Measurements from ENCODE around the gene FAM131C. TPM values are rescaled to one million over a fixed set of nuclear protein-coding genes. Genes with fewer than 3 reads are reported as not detected.
A peak's percentile ranks its signal among the peaks of the same experiment; 100 is the strongest.

FAM131C gene
- total and polyA plus RNA-seq, 2 experiments from 2014 or later: 0.71 to 1.3 TPM

DNA sequence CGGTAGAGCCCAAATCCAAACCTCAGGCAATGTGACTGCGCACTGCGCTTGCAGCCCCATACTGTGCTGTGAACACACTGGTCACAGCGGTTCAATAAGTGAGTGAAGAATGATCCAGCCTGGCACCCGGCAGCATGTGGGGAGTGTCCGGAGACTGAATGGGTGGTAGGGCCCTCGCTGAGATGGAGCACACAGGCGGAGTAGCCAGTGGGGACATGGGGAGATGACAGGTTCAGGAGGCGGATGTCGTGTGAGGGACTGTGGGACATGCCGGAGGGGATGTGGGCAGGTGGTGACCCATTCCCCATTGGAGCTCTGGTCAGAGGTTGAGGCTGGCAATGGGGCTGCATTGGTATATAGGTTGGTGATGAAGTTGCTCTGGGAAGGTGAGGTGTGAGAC lies 63.8 kb downstream of the FAM131C start (continued):
- TF ChIP-seq, protein P1, sequence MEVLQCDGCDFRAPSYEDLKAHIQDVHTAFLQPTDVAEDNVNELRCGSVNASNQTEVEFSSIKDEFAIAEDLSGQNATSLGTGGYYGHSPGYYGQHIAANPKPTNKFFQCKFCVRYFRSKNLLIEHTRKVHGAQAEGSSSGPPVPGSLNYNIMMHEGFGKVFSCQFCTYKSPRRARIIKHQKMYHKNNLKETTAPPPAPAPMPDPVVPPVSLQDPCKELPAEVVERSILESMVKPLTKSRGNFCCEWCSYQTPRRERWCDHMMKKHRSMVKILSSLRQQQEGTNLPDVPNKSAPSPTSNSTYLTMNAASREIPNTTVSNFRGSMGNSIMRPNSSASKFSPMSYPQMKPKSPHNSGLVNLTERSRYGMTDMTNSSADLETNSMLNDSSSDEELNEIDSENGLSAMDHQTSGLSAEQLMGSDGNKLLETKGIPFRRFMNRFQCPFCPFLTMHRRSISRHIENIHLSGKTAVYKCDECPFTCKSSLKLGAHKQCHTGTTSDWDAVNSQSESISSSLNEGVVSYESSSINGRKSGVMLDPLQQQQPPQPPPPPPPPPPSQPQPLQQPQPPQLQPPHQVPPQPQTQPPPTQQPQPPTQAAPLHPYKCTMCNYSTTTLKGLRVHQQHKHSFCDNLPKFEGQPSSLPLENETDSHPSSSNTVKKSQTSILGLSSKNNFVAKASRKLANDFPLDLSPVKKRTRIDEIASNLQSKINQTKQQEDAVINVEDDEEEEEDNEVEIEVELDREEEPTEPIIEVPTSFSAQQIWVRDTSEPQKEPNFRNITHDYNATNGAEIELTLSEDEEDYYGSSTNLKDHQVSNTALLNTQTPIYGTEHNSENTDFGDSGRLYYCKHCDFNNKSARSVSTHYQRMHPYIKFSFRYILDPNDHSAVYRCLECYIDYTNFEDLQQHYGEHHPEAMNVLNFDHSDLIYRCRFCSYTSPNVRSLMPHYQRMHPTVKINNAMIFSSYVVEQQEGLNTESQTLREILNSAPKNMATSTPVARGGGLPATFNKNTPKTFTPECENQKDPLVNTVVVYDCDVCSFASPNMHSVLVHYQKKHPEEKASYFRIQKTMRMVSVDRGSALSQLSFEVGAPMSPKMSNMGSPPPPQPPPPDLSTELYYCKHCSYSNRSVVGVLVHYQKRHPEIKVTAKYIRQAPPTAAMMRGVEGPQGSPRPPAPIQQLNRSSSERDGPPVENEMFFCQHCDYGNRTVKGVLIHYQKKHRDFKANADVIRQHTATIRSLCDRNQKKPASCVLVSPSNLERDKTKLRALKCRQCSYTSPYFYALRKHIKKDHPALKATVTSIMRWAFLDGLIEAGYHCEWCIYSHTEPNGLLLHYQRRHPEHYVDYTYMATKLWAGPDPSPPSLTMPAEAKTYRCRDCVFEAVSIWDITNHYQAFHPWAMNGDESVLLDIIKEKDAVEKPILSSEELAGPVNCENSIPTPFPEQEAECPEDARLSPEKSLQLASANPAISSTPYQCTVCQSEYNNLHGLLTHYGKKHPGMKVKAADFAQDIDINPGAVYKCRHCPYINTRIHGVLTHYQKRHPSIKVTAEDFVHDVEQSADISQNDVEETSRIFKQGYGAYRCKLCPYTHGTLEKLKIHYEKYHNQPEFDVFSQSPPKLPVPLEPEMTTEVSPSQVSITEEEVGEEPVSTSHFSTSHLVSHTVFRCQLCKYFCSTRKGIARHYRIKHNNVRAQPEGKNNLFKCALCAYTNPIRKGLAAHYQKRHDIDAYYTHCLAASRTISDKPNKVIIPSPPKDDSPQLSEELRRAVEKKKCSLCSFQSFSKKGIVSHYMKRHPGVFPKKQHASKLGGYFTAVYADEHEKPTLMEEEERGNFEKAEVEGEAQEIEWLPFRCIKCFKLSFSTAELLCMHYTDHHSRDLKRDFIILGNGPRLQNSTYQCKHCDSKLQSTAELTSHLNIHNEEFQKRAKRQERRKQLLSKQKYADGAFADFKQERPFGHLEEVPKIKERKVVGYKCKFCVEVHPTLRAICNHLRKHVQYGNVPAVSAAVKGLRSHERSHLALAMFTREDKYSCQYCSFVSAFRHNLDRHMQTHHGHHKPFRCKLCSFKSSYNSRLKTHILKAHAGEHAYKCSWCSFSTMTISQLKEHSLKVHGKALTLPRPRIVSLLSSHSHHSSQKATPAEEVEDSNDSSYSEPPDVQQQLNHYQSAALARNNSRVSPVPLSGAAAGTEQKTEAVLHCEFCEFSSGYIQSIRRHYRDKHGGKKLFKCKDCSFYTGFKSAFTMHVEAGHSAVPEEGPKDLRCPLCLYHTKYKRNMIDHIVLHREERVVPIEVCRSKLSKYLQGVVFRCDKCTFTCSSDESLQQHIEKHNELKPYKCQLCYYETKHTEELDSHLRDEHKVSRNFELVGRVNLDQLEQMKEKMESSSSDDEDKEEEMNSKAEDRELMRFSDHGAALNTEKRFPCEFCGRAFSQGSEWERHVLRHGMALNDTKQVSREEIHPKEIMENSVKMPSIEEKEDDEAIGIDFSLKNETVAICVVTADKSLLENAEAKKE (CRISPR knock-in tag; IDR thresholded peaks at IDR 0.05): no peak
- TF ChIP-seq CTCF (conservative IDR thresholded peaks at IDR 0.05; ENCODE audit: low read depth in 2 of 2) (no peak), EZH2phosphoT487 (IDR thresholded peaks at IDR 0.05; ENCODE audit: unreplicated experiment) (no peak), STAT1 (IDR thresholded peaks at IDR 0.05; ENCODE audit: unreplicated experiment) (no peak)

DNA sequence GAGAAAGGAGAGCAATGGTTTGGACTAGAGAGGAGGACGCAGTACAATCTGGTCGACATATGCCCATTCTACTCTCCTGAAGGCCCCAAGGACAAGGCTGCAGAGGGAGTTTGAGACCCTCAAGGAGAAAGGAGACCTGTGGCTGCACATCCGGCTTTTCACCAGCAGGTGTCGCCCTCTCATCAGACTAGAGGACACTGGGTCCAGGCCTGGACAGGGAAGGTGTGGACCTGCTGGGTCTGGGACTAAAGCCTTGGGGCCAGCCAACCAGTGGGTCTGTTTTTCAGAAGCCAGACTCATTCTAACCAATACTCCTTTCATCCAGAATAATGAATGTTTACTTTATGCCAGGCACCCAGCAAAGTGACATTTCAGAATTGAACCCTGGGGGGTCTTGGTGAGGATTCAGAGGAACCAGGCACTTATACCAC lies 64.4 kb downstream of the FAM131C start:
- TF ChIP-seq CTCF (conservative IDR thresholded peaks at IDR 0.05; ENCODE audit: low read depth in 2 of 2): peak; percentile 99
- TF ChIP-seq ETS1 (IDR thresholded peaks at IDR 0.05): no peak
- no peak for TF ChIP-seq EZH2phosphoT487 (IDR thresholded peaks at IDR 0.05; ENCODE audit: unreplicated experiment)
- TF ChIP-seq ZNF331 (CRISPR knock-in tag; IDR thresholded peaks at IDR 0.05; ENCODE audit: low read depth): no peak
- no peak for TF ChIP-seq ZNF114 (CRISPR knock-in tag; IDR thresholded peaks at IDR 0.05)
- H4K20me1 ChIP-seq (replicated peaks; ENCODE audit: insufficient read depth): no peaks in the 10 kb centered on the region
- Mint-ChIP-seq H3K9me3 (no peaks in the 10 kb centered on the region), H3K4me3 (no peak overlapping the region), H3K36me3 (ENCODE audit: low read depth) (no peaks in the 10 kb centered on the region), H3K4me1 (peaks cover 23% of the 10 kb centered on the region), H3K27me3 (ENCODE audit: insufficient read depth, low read depth, poor library complexity) (peaks cover 10% of the 10 kb centered on the region), H3K27ac (no peak overlapping the region)
- H3K27me3 ChIP-seq (ENCODE audit: insufficient read depth): no peaks in the 10 kb centered on the region
- no peak overlapping the region for H2AFZ ChIP-seq
- no peak overlapping the region for H3K4me3 ChIP-seq
- peak; percentile 94 for DNase-seq (ENCODE audit: low spot score)
- H3K27ac ChIP-seq (ENCODE audit: low read depth): no peak overlapping the region
- ATAC-seq: peak; percentile 49
- H3K4me2 ChIP-seq: no peak overlapping the region
- H3F3A ChIP-seq (replicated peaks; ENCODE audit: low read depth): peaks cover 6% of the 10 kb centered on the region; the same call in 1 of the 2 replicates
- H3K36me3 ChIP-seq (ENCODE audit: insufficient read depth): no peaks in the 10 kb centered on the region
- no peaks in the 10 kb centered on the region for H3K9me2 ChIP-seq (ENCODE audit: insufficient read depth)
- peaks cover 13% of the 10 kb centered on the region for H3K4me1 ChIP-seq (ENCODE audit: insufficient read depth)
- H3K79me2 ChIP-seq (replicated peaks; ENCODE audit: insufficient read depth): no peaks in the 10 kb centered on the region

All from GM23338 (cell line).